ENCODE data around the gene SLC19A1. TPM values are rescaled to one million over a fixed set of nuclear protein-coding genes. Genes with fewer than 3 reads are reported as not detected.
"Not testable (repeated sequence)": the region's sequence is repeated elsewhere in the genome, so short reads cannot be mapped to it uniquely, and the experiment has no call there.

The SLC19A1 gene
- total RNA-seq, 1 donor from 2014 or later, result 21.7 TPM

DNA sequence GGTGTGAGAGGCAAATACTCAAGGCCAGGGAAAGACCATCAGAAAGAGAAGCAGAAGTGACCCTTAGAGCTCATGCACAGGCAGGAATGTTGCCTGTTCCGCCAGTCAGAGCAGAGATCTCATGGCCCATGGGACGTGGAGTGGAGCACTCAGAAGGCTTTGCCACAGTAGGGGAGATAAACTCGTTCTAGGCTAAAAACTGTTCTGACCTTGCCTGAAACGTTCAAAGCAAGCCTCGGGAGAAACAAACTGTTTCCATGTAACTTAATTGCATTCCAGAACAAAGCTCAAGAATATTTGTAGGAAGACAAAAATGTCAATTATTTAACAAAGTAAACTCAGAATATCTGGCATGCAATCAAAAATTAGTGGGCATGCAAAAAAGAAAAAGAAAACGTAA is 20.7 kb upstream of the SLC19A1 start:
- no peak overlapping the region for H3K4me3 ChIP-seq (ENCODE audit: low read depth, low read length)
- TF ChIP-seq, protein P1, sequence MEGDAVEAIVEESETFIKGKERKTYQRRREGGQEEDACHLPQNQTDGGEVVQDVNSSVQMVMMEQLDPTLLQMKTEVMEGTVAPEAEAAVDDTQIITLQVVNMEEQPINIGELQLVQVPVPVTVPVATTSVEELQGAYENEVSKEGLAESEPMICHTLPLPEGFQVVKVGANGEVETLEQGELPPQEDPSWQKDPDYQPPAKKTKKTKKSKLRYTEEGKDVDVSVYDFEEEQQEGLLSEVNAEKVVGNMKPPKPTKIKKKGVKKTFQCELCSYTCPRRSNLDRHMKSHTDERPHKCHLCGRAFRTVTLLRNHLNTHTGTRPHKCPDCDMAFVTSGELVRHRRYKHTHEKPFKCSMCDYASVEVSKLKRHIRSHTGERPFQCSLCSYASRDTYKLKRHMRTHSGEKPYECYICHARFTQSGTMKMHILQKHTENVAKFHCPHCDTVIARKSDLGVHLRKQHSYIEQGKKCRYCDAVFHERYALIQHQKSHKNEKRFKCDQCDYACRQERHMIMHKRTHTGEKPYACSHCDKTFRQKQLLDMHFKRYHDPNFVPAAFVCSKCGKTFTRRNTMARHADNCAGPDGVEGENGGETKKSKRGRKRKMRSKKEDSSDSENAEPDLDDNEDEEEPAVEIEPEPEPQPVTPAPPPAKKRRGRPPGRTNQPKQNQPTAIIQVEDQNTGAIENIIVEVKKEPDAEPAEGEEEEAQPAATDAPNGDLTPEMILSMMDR (IDR thresholded peaks at IDR 0.05; ENCODE audit: insufficient read depth, low read length, poor library complexity, severe bottlenecking), result no peak
- no peaks in the 10 kb centered on the region for H3K36me3 ChIP-seq (ENCODE audit: control insufficient read depth, insufficient read depth, low read length)
- peaks cover 24% of the 10 kb centered on the region for H3K27me3 ChIP-seq (ENCODE audit: control insufficient read depth, insufficient read depth, low read length)
- DNase-seq (ENCODE audit: low read depth), result no peak

DNA sequence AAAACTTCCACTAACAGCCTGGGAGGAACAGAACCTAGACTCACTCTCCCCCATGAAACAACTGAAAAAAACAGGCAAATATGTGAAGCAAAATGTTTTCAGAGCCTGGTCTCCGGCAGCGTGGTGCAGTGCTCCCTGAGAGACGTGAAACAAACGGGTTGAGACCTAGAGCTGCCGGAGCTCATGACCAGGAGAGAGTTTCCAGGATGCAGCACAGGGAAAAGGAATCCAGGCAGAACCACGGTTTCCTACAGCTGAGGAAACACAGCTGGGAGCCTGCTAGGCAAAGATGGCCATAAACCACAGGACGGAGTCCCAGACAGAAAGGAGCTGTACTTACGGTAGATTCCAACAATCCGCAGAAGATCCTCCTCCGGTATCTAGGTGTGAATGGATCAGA is 20.2 kb upstream of the SLC19A1 start:
- H3K27me3 ChIP-seq (ENCODE audit: control insufficient read depth, insufficient read depth, low read length), result peaks cover 28% of the 10 kb centered on the region
- TF ChIP-seq, protein P1 (IDR thresholded peaks at IDR 0.05; ENCODE audit: insufficient read depth, low read length, poor library complexity, severe bottlenecking), result no peak
- DNase-seq (ENCODE audit: low read depth), result no peak
- no peak overlapping the region for H3K4me3 ChIP-seq (ENCODE audit: low read depth, low read length)
- H3K36me3 ChIP-seq (ENCODE audit: control insufficient read depth, insufficient read depth, low read length), result no peaks in the 10 kb centered on the region

DNA sequence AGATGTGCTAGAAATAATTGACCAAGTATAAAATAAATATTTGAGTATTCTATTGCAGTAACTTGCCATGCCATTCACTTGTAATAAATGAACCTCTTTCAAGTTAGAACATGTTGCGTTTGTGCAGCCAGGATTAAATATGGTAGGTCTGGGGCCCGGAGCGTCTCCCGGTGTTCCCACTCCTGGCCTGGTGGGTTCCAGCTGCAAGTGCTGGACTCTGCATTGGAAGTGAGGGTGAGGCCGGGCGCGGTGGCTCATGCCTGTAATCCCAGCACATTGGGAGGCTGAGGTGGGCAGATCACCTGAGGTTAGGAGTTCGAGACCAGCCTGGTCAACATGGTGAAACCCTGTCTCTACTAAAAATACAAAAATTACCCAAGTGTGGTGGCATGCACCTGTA is 19.0 kb upstream of the SLC19A1 start:
- not testable (repeated sequence) for DNase-seq (ENCODE audit: low read depth); H3K4me3 ChIP-seq (ENCODE audit: low read depth, low read length); H3K36me3 ChIP-seq (ENCODE audit: control insufficient read depth, insufficient read depth, low read length)
- peaks cover 32% of the 10 kb centered on the region for H3K27me3 ChIP-seq (ENCODE audit: control insufficient read depth, insufficient read depth, low read length)

DNA sequence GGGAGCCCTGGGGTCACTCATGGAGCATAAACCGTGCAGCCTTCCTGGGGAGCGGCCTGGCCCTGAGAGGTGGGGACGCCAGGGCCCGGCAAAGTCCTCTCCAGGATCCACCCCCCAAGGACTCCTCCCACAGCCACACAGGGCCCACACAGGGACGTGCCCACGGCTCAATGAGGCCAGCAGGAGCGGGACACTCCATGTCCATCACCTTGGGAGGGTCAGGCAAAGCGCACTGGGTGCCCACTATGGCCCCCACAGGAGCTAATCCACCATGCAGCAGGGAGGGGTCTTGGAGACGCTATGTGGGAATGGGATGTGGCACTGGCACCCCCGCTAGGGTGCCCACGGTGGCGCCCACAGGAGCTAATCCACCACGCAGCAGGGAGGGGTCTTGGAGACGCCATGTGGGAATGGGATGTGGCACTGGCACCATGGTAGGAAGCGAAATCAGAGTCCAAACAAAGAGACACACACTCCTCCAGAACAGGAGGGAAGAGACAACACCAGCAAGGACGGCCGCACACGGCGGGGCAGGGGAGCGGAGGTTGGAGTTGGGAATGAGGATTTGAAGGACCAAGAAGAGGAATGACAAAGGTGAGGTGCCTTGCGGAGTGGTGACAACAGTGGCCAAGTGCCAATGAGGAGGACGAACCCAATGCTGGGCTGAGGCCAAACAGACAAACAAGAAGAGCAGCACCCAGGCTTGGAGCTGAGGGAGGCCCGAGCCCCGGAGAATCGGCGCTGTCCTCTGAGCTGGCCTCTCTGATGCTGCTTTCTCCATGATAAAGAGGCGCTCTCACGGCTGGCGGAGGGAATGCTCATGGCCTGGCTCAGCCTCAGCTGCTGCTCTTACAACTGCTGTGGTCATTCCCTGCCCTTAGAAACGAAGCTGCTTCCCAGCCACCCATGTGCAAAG is 18.1 kb upstream of the SLC19A1 start:
- Histone ChIP-seq H3K27me3 (ENCODE audit: control insufficient read depth, insufficient read depth, low read length) (peaks cover 40% of the 10 kb centered on the region), H3K4me3 (ENCODE audit: low read depth, low read length) (no peak overlapping the region), H3K36me3 (ENCODE audit: control insufficient read depth, insufficient read depth, low read length) (no peaks in the 10 kb centered on the region)
- TF ChIP-seq, protein P1 (IDR thresholded peaks at IDR 0.05; ENCODE audit: insufficient read depth, low read length, poor library complexity, severe bottlenecking), result no peak
- DNase-seq (ENCODE audit: low read depth), result no peak

DNA sequence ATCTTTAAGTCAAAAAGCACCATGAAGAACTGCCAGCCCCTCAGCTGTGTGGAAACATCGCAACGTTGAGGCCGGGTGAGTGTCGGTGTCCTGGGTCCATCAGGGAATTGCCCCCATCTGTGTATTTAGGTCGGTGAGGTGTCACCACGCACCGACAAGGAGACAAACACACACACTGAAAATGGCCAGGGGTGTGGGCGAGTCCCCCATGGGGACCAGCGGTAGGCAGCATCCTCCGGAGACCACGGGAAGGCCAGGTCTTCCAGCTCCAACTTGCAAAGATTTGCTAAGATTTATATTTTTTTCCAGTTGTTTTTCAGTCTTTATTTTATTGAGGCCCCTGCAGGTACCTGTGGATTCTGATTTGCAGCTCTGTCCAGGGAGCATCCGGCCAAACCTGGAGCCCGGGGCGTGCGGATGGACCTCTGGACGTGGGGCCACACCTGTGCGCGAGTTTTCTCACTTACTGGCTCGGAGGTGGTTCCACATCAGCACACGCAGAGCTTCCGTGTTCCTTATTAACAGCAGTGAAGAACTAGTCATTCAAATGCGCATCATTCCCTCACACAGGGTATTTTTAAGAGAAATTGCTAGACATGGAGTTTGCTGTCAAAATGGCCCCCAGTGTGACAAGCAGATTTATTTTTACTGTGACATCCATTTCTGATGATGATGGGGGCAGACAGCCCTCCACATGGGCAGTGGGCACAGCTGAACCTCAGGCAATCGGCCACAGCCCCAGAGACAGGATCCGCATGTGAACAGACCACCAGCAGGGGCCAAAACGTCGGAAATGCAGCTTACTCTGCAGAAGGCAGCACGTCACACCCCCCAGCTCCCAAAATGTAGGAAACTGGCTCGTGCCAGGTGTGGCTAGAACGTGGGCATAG is 17.2 kb upstream of the SLC19A1 start:
- no peak for DNase-seq (ENCODE audit: low read depth)
- no peak overlapping the region for H3K4me3 ChIP-seq (ENCODE audit: low read depth, low read length)
- TF ChIP-seq, protein P1 (IDR thresholded peaks at IDR 0.05; ENCODE audit: insufficient read depth, low read length, poor library complexity, severe bottlenecking), result no peak
- no peaks in the 10 kb centered on the region for H3K36me3 ChIP-seq (ENCODE audit: control insufficient read depth, insufficient read depth, low read length)
- peaks cover 40% of the 10 kb centered on the region for H3K27me3 ChIP-seq (ENCODE audit: control insufficient read depth, insufficient read depth, low read length)

DNA sequence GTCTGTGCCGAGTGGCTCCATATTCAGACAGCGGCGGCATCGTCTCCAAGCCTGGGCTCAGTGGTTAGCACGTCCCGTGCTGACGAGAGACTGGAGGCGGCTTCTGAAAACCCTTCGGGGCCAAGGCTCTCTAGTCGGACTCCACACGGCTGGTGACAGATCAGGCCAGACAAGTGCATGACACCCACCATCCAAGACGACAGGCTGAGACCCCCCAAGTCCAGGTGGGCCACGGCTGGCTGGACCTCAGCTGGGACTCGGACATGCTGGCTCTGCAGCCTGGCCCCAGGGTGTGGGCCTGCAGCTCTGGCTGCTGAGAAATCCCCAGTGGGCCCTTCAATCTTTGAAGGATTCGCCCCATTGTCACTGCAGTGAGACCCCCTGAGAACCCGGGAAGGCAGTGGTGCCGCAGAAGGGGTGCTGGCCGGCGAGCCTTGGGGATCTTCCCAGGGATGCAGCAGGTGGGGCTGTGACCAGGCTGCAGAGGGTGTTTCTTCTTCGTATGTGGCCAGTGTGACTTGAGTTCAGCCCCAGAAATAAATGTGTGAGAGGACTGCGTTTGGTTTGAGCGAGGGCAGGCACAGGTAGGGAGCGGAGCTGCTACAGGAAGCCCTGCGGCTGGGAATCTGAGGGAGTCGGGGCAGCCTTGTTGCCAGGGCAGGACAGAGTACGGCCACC is 15.9 kb upstream of the SLC19A1 start:
- H3K4me3 ChIP-seq (ENCODE audit: low read depth, low read length), result no peak overlapping the region
- no peak for DNase-seq (ENCODE audit: low read depth)
- no peaks in the 10 kb centered on the region for H3K36me3 ChIP-seq (ENCODE audit: control insufficient read depth, insufficient read depth, low read length)
- TF ChIP-seq, protein P1 (IDR thresholded peaks at IDR 0.05; ENCODE audit: insufficient read depth, low read length, poor library complexity, severe bottlenecking), result no peak
- H3K27me3 ChIP-seq (ENCODE audit: control insufficient read depth, insufficient read depth, low read length), result peaks cover 37% of the 10 kb centered on the region

Data from kidney epithelial cell (primary cell).